Neural progenitor cell (in vitro differentiated cells): ENCODE data around the gene CSNK2A3.

Experiments used
- CTCF ChIP-seq: fragments of 200-600 bp; sonication (generic); IDR thresholded peaks from 2 replicates; pipeline ENCODE4 v1.5.1; 2017; ENCODE audit warnings: antibody characterized with exemption, mild to moderate bottlenecking
- EZH2 ChIP-seq: fragments of 200-600 bp; sonication (generic); IDR thresholded peaks from 2 replicates; pipeline ENCODE4 v1.6.1; 2017; ENCODE audit warnings: antibody characterized with exemption, mild to moderate bottlenecking, moderate library complexity
- EZH2phosphoT487 ChIP-seq: fragments of 200-600 bp; sonication (generic); IDR thresholded peaks from 2 replicates; pipeline ENCODE4 v1.6.1; 2017; ENCODE audit warnings: antibody characterized with exemption

- no peak for TF ChIP-seq CTCF
- TF ChIP-seq EZH2phosphoT487 = no peak
- no peak for TF ChIP-seq EZH2
These were observed 43.4 kb upstream of the CSNK2A3 start for GRCh38 chr11:11396301-11397035.
